Parathyroid adenoma (tissue), 2 donors: ENCODE data around the gene BMPR2.

ENCODE experiments used
- H2AFZ ChIP-seq: fragments of 300-600 bp; sonication (generic); one replicate; pipeline ENCODE4 v1.7.0; 2017; ENCODE audit warnings: antibody characterized with exemption, mild to moderate bottlenecking
- H3K27ac ChIP-seq: fragments of 300-600 bp; sonication (generic); one replicate; pipeline ENCODE4 v1.7.0; 2017
- H3K27me3 ChIP-seq: fragments of 300-600 bp; sonication (generic); one replicate; pipeline ENCODE4 v1.7.0; 2017; ENCODE audit warnings: low read length; ENCODE audit not compliant: control insufficient read depth, insufficient read depth
- H3K36me3 ChIP-seq: fragments of 300-600 bp; sonication (generic); one replicate; pipeline ENCODE4 v1.7.0; 2017; ENCODE audit warnings: low read length; ENCODE audit not compliant: control insufficient read depth, insufficient read depth
- H3K4me1 ChIP-seq: fragments of 300-600 bp; sonication (generic); one replicate; pipeline ENCODE4 v1.7.0; 2017; ENCODE audit warnings: control low read depth
- H3K4me2 ChIP-seq: fragments of 300-600 bp; sonication (generic); one replicate; pipeline ENCODE4 v1.7.0; 2017; ENCODE audit warnings: low read length
- H3K4me3 ChIP-seq: fragments of 300-600 bp; sonication (generic); one replicate; pipeline ENCODE4 v1.7.0; 2017; ENCODE audit warnings: low read depth, low read length
- H3K79me2 ChIP-seq: fragments of 300-600 bp; sonication (generic); one replicate; pipeline ENCODE4 v1.7.0; 2017; ENCODE audit warnings: control low read depth
- H3K9ac ChIP-seq: fragments of 300-600 bp; sonication (generic); one replicate; pipeline ENCODE4 v1.7.0; 2017; ENCODE audit warnings: mild to moderate bottlenecking
- H3K9me3 ChIP-seq: fragments of 300-600 bp; sonication (generic); one replicate; pipeline ENCODE4 v1.7.0; 2017; ENCODE audit warnings: low read length; ENCODE audit not compliant: control insufficient read depth
- CTCF ChIP-seq: fragments of 300-600 bp; sonication (generic); IDR thresholded peaks from one replicate; pipeline ENCODE4 v1.7.0; 2017; ENCODE audit warnings: antibody characterized with exemption, mild to moderate bottlenecking
- donor health status: primary hyperparathyroidism.

Gene BMPR2

GRCh38 chr2:202375609-202376408 is at the start of gene BMPR2:
BMPR2 (plus strand) TSS chr2:202376327; CDS start chr2:202377475, 1,148 bp downstream.
- Histone ChIP-seq H3K9ac (peak within 1 kb of the TSS; percentile 98), H3K36me3 (no peaks in the 10 kb centered on the region), H3K9me3 (no peaks in the 10 kb centered on the region), H3K4me3 (peak within 1 kb of the TSS; percentile 96), H3K79me2 (peaks cover 19% of the 10 kb centered on the region), H3K4me1 (peaks cover 9% of the 10 kb centered on the region), H2AFZ (peak within 1 kb of the TSS; percentile 96), H3K4me2 (peak within 1 kb of the TSS; percentile 80), H3K27me3 (no peaks in the 10 kb centered on the region), H3K27ac (peak within 1 kb of the TSS; percentile 94)
- TF ChIP-seq CTCF, result no peak

- Histone ChIP-seq H3K27me3 (no peaks in the 10 kb centered on the region), H2AFZ (no peak overlapping the region), H3K9me3 (no peaks in the 10 kb centered on the region), H3K9ac (no peak overlapping the region), H3K36me3 (no peaks in the 10 kb centered on the region), H3K4me3 (no peak overlapping the region), H3K79me2 (no peaks in the 10 kb centered on the region), H3K4me2 (no peak overlapping the region), H3K4me1 (no peaks in the 10 kb centered on the region), H3K27ac (no peak overlapping the region)
- TF ChIP-seq CTCF, result no peak
These were observed 48.3 kb upstream of the BMPR2 start for GRCh38 chr2:202327858-202328257.

- Histone ChIP-seq H3K4me3 (no peak overlapping the region), H3K4me2 (no peak overlapping the region), H3K36me3 (no peaks in the 10 kb centered on the region), H3K27me3 (no peaks in the 10 kb centered on the region), H3K4me1 (no peaks in the 10 kb centered on the region), H3K9me3 (no peaks in the 10 kb centered on the region), H3K9ac (no peak overlapping the region), H3K27ac (no peak overlapping the region), H2AFZ (no peak overlapping the region), H3K79me2 (no peaks in the 10 kb centered on the region)
- no peak for TF ChIP-seq CTCF
These were observed 40.2 kb upstream of the BMPR2 start for GRCh38 chr2:202335791-202336467.

- Histone ChIP-seq H2AFZ (no peak overlapping the region), H3K4me1 (no peaks in the 10 kb centered on the region), H3K79me2 (no peaks in the 10 kb centered on the region), H3K36me3 (no peaks in the 10 kb centered on the region), H3K9ac (no peak overlapping the region), H3K4me3 (no peak overlapping the region), H3K4me2 (no peak overlapping the region), H3K9me3 (no peaks in the 10 kb centered on the region), H3K27ac (no peak overlapping the region), H3K27me3 (no peaks in the 10 kb centered on the region)
- no peak for TF ChIP-seq CTCF
These were observed 39.0 kb upstream of the BMPR2 start for GRCh38 chr2:202337151-202337550.
